GM21576 (cell line): ENCODE measurements around the gene ZNRF3.

Source experiments
- ATAC-seq: cut with Tn5 transposase; IDR thresholded peaks from one replicate; pipeline ENCODE4 v1.9.1; 2021; ENCODE audit warnings: mild to moderate bottlenecking, moderate library complexity; ENCODE audit not compliant: unreplicated experiment

Gene ZNRF3

GRCh38 chr22:28950617-28951411, 67.4 kb downstream of the ZNRF3 start:
- no peak for ATAC-seq

DNA sequence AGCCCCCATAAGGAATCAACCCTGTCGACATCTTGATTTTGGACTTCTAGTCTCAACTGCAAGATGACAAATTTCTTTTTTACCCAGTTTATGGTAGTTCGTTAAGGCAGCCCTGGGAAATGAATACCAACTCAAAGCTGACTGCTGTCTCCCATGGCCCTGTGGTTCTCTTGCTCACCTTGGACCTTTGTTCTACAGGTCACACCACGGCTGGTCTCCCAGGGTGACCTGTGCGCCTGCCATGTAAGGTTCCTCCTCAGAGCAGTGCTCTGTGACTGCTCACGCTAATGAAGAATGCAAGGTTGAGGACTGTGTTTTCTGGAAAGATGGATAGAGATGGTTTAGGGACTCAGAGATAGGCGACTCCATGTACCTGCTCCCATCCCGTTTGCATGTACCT, 68.2 kb downstream of the ZNRF3 start:
- no peak for ATAC-seq

- ATAC-seq, result no peak
These were observed 68.7 kb downstream of the ZNRF3 start for GRCh38 chr22:28951969-28952521.

DNA sequence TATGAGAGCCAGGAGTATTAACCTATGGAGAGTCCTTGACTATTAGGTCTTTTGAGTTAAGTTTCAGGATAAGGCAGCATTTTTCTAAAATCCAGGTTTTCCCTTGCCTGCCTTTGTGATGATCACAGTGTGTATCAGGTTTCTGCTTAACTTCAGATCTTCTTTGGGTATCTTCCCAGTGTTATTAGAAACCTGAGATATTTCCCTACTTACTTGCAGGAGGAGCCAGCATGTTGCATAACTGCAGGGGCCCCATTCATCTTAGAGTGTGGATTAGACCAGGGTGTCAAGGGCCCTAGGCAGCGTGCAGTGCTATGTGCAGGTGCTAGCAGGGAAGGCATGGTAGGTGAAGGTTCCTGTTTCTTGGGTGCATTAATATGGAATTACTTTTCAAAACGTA, 69.5 kb downstream of the ZNRF3 start:
- ATAC-seq, result no peak

DNA sequence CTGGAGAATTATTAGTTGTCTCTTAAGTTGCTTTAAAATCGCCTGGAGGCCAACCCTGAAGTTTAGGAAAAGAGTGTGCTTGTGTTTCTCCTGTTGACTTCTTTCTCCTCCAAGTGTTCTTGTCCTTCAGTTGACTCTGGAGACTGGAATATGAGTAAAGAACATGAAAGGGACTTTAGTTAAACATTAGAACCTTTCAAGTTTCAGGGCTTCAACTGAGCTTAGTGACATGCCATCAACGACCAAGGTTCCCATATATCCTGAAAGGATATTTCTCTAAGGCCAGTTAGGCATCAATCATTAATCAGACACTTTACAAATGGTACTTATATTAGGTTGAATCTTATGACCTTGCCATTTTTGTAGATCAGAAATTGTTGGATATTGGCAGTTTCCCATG, 70.0 kb downstream of the ZNRF3 start:
- ATAC-seq, result no peak

GRCh38 chr22:28953976-28954880, 70.9 kb downstream of the ZNRF3 start:
- ATAC-seq, result no peak

- ATAC-seq, result no peak
These were observed 72.4 kb downstream of the ZNRF3 start for GRCh38 chr22:28955817-28956216.

DNA sequence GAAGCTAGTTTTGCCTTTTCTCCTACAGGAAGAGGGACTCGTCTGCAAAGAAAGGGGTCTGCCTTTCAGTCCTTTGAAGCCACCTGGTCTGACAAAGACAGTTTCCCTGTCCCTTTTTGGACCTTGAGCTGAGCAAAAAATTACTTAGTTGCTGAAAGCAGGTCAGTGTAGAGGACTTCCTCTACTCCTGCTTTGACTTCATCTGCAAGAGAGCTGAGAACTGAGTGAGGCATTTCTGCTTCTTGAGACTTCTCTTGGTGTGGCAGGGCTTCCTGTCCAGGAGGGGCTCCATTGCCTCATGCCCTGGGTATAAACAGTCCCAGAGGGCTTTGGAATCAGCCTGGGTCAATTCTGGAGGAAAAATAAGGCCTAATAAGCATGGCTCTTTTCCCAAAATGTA, 73.1 kb downstream of the ZNRF3 start:
- ATAC-seq, result no peak

- no peak for ATAC-seq
These were observed 75.2 kb downstream of the ZNRF3 start for GRCh38 chr22:28958611-28959010.

GRCh38 chr22:28962042-28962554, 78.7 kb downstream of the ZNRF3 start:
- ATAC-seq, result no peak

GRCh38 chr22:28963362-28963761, 80.0 kb downstream of the ZNRF3 start:
- no peak for ATAC-seq

DNA sequence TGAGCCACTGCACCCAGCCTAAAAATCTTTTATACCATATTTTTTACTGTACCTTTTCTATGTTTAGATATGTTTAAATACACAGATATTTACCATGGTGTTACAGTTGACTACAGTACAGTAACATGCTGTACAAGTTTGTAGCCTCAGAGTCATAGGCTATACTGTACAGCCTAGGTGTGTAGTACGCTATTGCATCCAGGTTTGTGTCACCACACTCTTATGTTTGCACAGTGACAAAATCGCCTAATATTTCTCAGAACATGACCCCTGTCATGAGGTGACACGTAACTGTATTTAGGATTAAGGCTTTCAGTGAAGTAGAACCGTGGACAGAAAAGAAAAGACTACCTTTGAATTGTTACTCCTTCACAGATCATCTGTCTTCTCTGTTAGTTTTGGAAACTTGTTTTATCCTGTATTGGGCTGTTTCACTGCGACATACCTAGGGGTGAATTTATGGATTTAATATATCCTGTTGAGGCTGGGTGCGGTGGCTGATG, 83.8 kb downstream of the ZNRF3 start:
- ATAC-seq, result no peak

GRCh38 chr22:28967969-28968368, 84.6 kb downstream of the ZNRF3 start:
- ATAC-seq, result no peak

DNA sequence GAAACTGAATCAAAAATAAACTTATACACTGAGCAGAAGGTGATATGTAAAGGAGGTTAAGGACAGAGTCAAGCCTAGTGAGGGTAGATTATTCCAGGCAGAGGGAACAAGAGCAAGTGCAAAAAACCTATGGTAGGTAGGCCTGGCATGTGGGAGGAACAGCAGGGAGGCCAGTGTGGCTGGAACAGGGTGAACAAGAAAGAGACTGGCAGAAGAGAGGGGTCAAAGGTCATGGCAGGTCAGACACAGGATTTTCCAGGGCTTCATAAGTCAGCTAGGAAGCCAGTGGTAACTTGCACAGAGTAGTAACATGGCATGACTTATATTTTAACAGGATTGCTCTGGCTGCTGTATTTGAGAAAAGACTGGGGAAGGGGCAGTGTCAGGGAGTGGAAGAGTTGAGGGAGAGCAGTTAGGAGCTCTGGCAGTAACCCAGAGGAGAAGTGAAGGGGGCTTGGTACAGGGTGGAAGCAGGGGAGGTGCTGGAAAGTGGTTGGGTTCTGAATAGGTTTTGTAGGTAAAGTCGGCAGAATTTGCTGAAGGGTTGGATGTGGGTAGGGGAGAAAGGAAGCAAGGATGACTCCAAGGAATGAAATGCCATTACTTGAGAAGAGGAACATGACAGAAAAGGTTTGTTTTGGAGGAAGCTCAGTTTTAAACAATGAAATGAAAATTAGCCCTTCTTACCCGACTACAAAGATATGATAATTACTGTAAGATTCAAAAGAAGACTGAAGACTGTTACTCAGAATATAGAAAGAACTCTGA, 86.2 kb downstream of the ZNRF3 start:
- no peak for ATAC-seq

GRCh38 chr22:28973352-28973751, 90.0 kb downstream of the ZNRF3 start:
- no peak for ATAC-seq

DNA sequence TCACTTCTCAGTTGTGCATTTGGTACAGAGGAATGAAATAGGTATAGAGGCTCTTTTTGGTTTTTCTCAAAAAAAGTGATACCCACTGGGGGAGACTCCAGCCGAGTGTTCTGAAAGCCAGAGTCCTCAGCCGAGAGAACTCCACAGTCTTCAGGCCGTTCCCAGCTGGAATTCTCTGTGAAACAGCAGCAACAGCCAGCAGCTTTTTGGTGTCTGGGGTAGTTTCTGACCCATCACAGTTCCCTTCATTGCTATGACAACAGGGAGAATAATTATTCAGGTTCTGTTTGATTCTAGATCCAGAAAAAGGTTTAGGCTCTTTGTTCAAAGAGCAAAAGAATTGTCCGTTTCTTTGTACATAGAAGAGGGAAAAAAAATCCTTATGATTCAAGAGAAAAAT, 93.7 kb downstream of the ZNRF3 start:
- no peak for ATAC-seq

DNA sequence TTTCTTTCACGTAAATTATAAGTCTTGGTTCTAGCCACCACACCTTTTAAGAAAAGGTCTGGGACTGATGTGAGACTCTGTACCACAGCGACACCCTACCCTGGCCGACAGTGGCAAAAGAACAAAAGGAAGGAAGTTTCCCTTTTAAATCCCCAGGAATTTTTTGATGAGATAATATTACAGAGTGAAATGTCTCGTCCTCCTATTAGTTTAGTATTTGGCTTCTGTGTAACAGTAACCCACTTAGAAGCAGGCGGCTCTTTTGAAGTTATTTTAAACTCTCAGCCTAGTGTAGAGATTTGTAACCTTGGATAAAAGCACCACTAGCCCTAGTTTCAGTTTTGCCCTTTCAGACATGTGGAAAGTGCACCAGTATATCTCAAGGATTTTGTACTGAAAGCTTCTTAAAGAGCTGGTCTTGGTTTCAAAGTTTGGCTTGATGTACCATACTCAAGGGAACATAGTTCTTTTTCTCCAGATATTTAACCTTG, 94.2 kb downstream of the ZNRF3 start:
- no peak for ATAC-seq

DNA sequence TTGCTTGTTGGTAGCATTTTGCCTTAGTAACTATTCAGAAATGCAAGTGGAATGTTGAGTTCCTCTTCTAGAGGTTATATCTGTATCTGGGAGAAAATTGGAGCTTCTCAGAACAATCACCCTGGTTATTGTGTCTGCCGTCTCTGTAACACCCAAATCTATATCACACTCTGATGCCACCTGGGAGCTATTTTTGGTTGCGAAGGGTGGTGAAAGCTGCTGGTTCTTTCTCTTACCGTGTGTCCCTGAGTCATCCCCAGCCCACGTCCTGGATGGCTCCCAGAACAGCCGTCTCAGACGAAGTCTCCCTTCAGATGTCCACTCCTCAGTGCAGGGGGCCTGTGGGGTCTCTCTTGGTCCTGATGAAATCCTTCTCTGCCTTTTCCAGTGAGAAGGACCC, 94.8 kb downstream of the ZNRF3 start:
- no peak for ATAC-seq

GRCh38 chr22:28978863-28979796, 95.8 kb downstream of the ZNRF3 start:
- no peak for ATAC-seq
